Body of pancreas (tissue), 4 donors: Measurements from ENCODE around the gene PASK. TPM values are rescaled to one million over a fixed set of nuclear protein-coding genes. Genes with fewer than 3 reads are reported as not detected.

ENCODE experiments used
- ATAC-seq: fragments of 150-250 bp; one replicate; pipeline ENCODE4 v1.9.1; 2016
- DNase-seq, 4 donors: peaks; one replicate each; pipeline ENCODE4 v3.0.0-alpha.2; 2019
- H3K27ac ChIP-seq, 4 donors: fragments of 200-600 bp; sonication (generic); 1 replicate in 3 of 4; 2 replicates in 1 of 4; pipeline versions ENCODE4 v1.5.1 to v1.6.1; 2016 to 2019; ENCODE audit warnings: mild to moderate bottlenecking in 1 of 4, mixed read lengths in 1 of 4, moderate library complexity in 1 of 4
- H3K27me3 ChIP-seq, 2 donors: fragments of 200-600 bp; sonication (generic); one replicate each; pipeline ENCODE4 v1.6.0; 2016; ENCODE audit warnings: mild to moderate bottlenecking in 1 of 2
- H3K36me3 ChIP-seq, 2 donors: fragments of 200-600 bp; sonication (generic); replicated peaks in 1 of 2; 2 replicates each; pipeline ENCODE4 v1.5.1; 2016; ENCODE audit warnings: low read depth in 2 of 2; ENCODE audit not compliant: insufficient read depth in 1 of 2
- H3K4me1 ChIP-seq: fragments of 200-600 bp; sonication (generic); one replicate; pipeline ENCODE4 v1.6.0; 2016
- H3K4me3 ChIP-seq, 2 donors: fragments of 200-600 bp; sonication (generic); 1 replicate in 1 of 2; 2 replicates in 1 of 2; pipeline ENCODE4 v1.5.1; 2016 to 2019
- H3K9me3 ChIP-seq, 3 donors: fragments of 200-600 bp; sonication (generic); 1 replicate in 2 of 3; 2 replicates in 1 of 3; pipeline ENCODE4 v1.5.1; 2016
- POLR2A ChIP-seq, 3 donors: fragments of 450-650 bp; IDR thresholded peaks; one replicate each; pipeline ENCODE4 v1.6.1; 2016; ENCODE audit warnings: antibody characterized with exemption in 3 of 3, mild to moderate bottlenecking in 2 of 3
- WGBS, 2 donors: methylation state at CpG; one replicate each; pipeline ENCODE4 v1.1.5; 2017; 5-methylcytosine and 5-hydroxymethylcytosine counted together
- intact Hi-C: fragments of 100-400 bp; cut with DNase I; formaldehyde crosslinking; loops from one replicate; pipeline ENCODE4 v1.15.1; 2023
- total RNA-seq, 2 donors: library from RNA; depleted of rRNA; stranded (reverse); fragments of >200 nt; gene quantifications; one replicate each; pipeline ENCODE4 v1.1.0, GENCODE V29; 2016
- TF ChIP-seq, protein P1 (sequence below), 7 experiments: fragments of 450-650 bp in 4 of 7; fragments of 200-600 bp in 3 of 7; sonication (generic) in 3 of 7; IDR thresholded peaks; one replicate each; pipeline ENCODE4 v1.5.1; 2016 to 2019; ENCODE audit warnings: antibody characterized with exemption in 7 of 7

PASK gene
- total RNA-seq, 2 donors from 2014 or later = 7.5 to 15.8 TPM

DNA sequence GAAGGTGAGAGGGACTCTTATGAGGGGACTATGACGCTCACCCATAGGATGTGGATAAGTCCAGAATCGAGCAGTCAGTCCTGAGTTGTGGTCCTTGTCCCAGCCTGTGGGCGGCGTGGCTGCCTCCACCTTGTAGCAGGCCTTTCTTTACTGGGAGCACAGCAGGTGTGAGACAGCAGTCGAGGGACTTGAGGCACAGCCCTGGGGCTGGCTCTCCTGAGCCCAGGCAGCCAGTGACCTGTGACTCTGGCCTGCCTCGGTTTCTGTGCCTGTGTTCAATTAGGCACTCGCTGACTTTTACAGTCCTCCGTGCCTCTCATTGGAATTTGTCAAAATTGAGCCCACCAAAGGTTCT, 9.3 kb upstream of the PASK start:
- no peaks in the 10 kb centered on the region for H3K4me1 ChIP-seq
- H3K4me3 ChIP-seq = no peak overlapping the region
- DNase-seq (no peak), ATAC-seq (no peak)
- H3K27me3 ChIP-seq = no peaks in the 10 kb centered on the region
- H3K27ac ChIP-seq = no peak overlapping the region
- TF ChIP-seq, protein P1, sequence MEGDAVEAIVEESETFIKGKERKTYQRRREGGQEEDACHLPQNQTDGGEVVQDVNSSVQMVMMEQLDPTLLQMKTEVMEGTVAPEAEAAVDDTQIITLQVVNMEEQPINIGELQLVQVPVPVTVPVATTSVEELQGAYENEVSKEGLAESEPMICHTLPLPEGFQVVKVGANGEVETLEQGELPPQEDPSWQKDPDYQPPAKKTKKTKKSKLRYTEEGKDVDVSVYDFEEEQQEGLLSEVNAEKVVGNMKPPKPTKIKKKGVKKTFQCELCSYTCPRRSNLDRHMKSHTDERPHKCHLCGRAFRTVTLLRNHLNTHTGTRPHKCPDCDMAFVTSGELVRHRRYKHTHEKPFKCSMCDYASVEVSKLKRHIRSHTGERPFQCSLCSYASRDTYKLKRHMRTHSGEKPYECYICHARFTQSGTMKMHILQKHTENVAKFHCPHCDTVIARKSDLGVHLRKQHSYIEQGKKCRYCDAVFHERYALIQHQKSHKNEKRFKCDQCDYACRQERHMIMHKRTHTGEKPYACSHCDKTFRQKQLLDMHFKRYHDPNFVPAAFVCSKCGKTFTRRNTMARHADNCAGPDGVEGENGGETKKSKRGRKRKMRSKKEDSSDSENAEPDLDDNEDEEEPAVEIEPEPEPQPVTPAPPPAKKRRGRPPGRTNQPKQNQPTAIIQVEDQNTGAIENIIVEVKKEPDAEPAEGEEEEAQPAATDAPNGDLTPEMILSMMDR (IDR thresholded peaks at IDR 0.05) = no peak
- no peak for TF ChIP-seq POLR2A (IDR thresholded peaks at IDR 0.05)
- intact Hi-C loops = no loop called here
- peaks cover 4 to 22% of the 10 kb centered on the region in 2 donors for H3K36me3 ChIP-seq
- no peaks in the 10 kb centered on the region for H3K9me3 ChIP-seq
- WGBS, 2 donors = 93 to 95% methylated on average over 4 to 8 of the region's 8 CpGs

DNA sequence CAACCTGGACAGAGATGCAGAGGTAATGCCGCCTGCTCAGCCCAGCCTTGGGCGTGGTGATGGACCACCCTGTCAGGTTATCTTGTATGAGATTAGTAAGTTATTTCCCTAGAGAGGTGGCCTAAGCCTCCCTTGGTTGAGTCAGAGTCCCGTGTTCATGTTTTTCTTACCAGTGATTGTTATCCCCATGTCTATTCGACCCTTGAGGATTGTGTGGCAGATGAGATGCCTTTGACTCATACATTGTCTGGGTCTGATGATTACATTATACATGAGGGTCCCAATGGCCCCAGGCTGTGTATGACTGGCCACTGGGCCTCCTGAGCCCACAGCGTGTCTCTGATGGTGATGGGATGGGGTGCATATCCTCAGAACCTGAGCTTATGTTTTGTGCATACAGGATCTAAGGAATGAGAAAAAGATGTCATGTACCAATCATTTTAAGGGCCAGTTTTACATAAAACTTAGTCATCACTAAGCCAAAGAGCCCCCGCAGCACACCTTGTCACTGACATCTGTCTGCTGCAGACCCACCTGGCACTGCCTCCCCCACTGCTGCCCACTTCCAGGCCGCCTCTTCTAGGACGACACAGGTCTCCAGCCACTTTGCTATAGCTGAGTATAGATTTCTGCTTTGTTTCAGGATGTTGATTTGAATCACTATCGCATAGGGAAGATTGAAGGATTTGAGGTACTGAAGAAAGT, 8.7 kb upstream of the PASK start:
- intact Hi-C loops = no loop called here
- 96 to 97% methylated on average over 9 of the region's 9 CpGs for WGBS, 2 donors
- TF ChIP-seq, protein P1 (IDR thresholded peaks at IDR 0.05) = no peak
- TF ChIP-seq POLR2A (IDR thresholded peaks at IDR 0.05) = no peak

DNA sequence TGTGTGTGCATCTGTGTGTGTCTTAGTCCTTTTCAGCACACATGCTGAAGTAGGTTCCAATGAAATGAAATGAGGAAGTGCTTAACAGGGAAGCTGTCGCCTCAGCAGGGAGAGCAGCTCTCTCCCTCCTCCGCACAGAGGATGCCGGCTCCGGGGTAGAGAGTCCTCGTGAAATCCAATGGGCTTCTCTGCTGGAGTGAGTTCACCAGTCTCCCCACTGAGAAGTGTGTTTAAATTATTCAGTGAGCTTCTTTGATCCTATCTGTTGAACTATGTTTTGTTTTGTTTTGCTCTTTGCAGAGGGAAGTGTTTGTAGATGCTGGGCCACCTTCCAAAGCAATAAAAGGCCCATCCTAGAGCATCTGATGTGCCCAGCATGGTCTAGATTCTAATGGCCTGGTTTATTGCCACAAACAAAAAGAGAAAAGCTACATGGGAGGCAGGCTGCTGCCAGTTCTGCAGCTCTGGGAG, 7.7 kb upstream of the PASK start:
- H3K36me3 ChIP-seq = peaks cover 4 to 21% of the 10 kb centered on the region in 2 donors
- H3K4me1 ChIP-seq = peaks cover 1% of the 10 kb centered on the region
- intact Hi-C loops = no loop called here
- no peak overlapping the region for H3K4me3 ChIP-seq
- H3K27ac ChIP-seq = no peak overlapping the region
- ATAC-seq (no peak), DNase-seq (no peak)
- H3K27me3 ChIP-seq = no peaks in the 10 kb centered on the region
- 62 to 92% methylated on average over 5 of the region's 5 CpGs for WGBS, 2 donors
- TF ChIP-seq, protein P1 (IDR thresholded peaks at IDR 0.05) = no peak
- no peak for TF ChIP-seq POLR2A (IDR thresholded peaks at IDR 0.05)
- H3K9me3 ChIP-seq = no peaks in the 10 kb centered on the region

More for the DNA sequence above, 8.7 kb upstream of the PASK start:
- Histone ChIP-seq H3K36me3 (peaks cover 4 to 21% of the 10 kb centered on the region in 2 donors), H3K4me3 (no peak overlapping the region), H3K27ac (no peak overlapping the region), H3K27me3 (no peaks in the 10 kb centered on the region), H3K4me1 (no peaks in the 10 kb centered on the region), H3K9me3 (no peaks in the 10 kb centered on the region)
- ATAC-seq (no peak), DNase-seq (no peak)

DNA sequence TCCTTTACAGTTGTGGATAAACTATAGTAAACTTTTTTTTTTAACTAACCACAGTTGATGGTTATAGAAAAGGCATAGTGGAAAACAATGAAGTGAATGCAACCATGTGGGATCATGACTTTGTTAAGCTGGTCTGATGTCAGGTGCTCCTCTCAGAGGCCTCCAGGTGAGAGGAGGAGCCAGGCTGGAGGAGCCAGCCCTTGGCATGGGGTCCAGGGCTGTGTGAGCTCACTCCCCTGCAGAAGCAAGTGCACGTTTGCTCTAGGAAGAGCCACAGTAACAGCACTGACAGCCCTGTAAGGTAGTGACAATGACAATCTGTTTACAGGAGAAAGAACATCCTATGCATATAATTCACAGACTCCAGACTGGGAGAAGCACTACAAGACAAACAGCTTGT, 6.7 kb upstream of the PASK start:
- no peak for ATAC-seq
- peaks cover 4 to 17% of the 10 kb centered on the region in 2 donors for H3K36me3 ChIP-seq
- H3K9me3 ChIP-seq = no peaks in the 10 kb centered on the region
- no peaks in the 10 kb centered on the region for H3K27me3 ChIP-seq
- no peak overlapping the region for H3K27ac ChIP-seq
- intact Hi-C loops = no loop called here
- 50 to 60% methylated on average over 1 of the region's 1 CpG for WGBS, 2 donors
- no peak for TF ChIP-seq POLR2A (IDR thresholded peaks at IDR 0.05)
- TF ChIP-seq, protein P1 (IDR thresholded peaks at IDR 0.05) = no peak
- H3K4me1 ChIP-seq = peaks cover 11% of the 10 kb centered on the region
- DNase-seq = no peak
- H3K4me3 ChIP-seq = no peak overlapping the region

DNA sequence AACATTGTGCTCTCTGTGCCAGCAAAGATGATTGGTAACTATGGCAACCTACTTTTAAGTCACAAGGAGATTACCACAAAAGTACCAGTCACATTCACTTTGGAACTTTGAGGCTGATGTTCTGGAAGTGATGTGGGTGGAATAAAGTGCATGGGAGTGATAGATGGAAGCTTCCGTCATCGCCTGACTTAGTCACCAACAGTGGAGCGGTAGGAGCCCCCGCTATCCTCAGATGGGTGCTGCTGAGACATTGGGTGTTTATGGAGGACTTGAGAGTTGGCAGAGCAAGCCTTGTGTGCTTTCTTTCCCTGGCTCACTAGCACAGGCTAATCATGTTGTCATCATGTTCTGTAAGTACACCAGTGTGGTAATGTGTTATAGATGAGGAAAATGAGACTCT, 5.6 kb upstream of the PASK start:
- intact Hi-C loops = no loop called here
- no peaks in the 10 kb centered on the region for H3K9me3 ChIP-seq
- ATAC-seq (no peak), DNase-seq (no peak)
- no peak overlapping the region for H3K4me3 ChIP-seq
- H3K27ac ChIP-seq = no peak overlapping the region
- H3K27me3 ChIP-seq = no peaks in the 10 kb centered on the region
- 93 to 96% methylated on average over 4 of the region's 4 CpGs for WGBS, 2 donors
- peaks cover 12% of the 10 kb centered on the region for H3K4me1 ChIP-seq
- peaks cover 4 to 16% of the 10 kb centered on the region in 2 donors for H3K36me3 ChIP-seq
- TF ChIP-seq POLR2A (IDR thresholded peaks at IDR 0.05) = no peak
- TF ChIP-seq, protein P1 (IDR thresholded peaks at IDR 0.05) = no peak
